Ovary (tissue), 3 donors: ENCODE data around the gene SPATA1.

Experiments used
- POLR2A ChIP-seq: fragments of 450-650 bp; IDR thresholded peaks from one replicate; pipeline ENCODE4 v1.6.1; 2017; ENCODE audit warnings: antibody characterized with exemption, mild to moderate bottlenecking, moderate library complexity
- TF ChIP-seq, protein P1 (sequence below), 3 donors: fragments of 450-650 bp in 2 of 3; fragments of 200-600 bp in 1 of 3; IDR thresholded peaks; one replicate each; pipeline versions ENCODE4 v1.5.1 to v1.8.0; 2016 to 2022; ENCODE audit warnings: antibody characterized with exemption in 3 of 3, mild to moderate bottlenecking in 1 of 3
- donor health status: DM: no; HTN: no; CAD: no.

DNA sequence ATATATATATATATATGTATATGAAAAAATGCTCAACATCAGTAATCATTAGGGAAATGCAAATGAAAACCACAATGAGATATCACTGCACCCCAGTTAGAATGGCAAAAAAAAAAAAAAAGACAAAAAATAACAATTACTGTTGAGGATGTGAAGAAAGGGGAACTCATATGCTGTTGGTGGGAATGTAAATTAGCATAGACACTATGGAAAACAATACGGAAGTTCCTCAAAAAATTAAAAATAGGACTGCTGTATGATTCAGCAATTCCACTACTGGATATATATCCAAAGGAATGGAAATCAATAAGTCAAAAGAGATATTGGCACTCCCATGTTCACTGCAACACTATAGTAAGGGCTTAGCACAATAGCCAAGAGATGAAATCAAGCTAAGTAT, 109.6 kb downstream of the SPATA1 start:
- TF ChIP-seq, protein P1, sequence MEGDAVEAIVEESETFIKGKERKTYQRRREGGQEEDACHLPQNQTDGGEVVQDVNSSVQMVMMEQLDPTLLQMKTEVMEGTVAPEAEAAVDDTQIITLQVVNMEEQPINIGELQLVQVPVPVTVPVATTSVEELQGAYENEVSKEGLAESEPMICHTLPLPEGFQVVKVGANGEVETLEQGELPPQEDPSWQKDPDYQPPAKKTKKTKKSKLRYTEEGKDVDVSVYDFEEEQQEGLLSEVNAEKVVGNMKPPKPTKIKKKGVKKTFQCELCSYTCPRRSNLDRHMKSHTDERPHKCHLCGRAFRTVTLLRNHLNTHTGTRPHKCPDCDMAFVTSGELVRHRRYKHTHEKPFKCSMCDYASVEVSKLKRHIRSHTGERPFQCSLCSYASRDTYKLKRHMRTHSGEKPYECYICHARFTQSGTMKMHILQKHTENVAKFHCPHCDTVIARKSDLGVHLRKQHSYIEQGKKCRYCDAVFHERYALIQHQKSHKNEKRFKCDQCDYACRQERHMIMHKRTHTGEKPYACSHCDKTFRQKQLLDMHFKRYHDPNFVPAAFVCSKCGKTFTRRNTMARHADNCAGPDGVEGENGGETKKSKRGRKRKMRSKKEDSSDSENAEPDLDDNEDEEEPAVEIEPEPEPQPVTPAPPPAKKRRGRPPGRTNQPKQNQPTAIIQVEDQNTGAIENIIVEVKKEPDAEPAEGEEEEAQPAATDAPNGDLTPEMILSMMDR (IDR thresholded peaks at IDR 0.05) = no peak
- TF ChIP-seq POLR2A = no peak
